Measurements from ENCODE around the gene CEP128.
A peak's percentile ranks its signal among the peaks of the same experiment; 100 is the strongest.
"Not testable (repeated sequence)": the region's sequence is repeated elsewhere in the genome, so short reads cannot be mapped to it uniquely, and the experiment has no call there.

The CEP128 gene

GRCh38 chr14:80927083-80927989 lies 14.2 kb downstream of the CEP128 start:
- no peak for DNase-seq (ENCODE audit: low read depth)
- H3K4me3 ChIP-seq (replicated peaks; ENCODE audit: low read depth, low read length) = no peak overlapping the region

DNA sequence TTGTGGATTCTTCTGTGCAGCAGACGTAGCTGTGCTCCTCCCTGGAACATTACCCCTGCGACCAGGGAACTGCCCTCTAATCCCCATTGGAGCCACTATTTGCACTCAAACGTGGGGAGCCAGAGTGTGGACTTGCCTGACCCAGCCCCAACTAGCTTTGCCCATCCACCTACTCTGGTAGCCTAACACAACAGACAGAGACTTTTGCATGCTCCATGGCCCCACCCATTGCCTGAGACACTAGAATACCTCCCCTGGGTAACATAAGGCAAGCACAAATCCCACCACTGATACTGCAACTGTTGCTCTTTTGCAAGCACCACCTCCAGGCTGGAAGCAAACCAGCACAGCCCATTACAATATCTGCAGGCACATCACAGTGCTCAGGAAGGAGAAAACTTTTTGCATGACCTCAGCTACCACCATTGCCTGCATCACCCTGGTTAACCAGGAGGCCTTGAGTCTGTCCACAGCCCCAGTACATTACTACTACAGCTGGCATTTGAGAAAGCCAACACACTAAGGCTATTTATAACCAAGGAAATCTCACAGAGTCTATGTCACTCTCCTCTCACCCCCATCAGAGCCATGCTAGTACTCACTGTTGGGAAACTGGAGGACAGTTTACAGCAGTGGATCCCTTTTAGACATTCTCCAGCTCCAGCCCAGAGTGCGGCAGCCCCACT lies 15.0 kb downstream of the CEP128 start:
- DNase-seq (ENCODE audit: low read depth) = peak; percentile 27
- TF ChIP-seq, protein P1, sequence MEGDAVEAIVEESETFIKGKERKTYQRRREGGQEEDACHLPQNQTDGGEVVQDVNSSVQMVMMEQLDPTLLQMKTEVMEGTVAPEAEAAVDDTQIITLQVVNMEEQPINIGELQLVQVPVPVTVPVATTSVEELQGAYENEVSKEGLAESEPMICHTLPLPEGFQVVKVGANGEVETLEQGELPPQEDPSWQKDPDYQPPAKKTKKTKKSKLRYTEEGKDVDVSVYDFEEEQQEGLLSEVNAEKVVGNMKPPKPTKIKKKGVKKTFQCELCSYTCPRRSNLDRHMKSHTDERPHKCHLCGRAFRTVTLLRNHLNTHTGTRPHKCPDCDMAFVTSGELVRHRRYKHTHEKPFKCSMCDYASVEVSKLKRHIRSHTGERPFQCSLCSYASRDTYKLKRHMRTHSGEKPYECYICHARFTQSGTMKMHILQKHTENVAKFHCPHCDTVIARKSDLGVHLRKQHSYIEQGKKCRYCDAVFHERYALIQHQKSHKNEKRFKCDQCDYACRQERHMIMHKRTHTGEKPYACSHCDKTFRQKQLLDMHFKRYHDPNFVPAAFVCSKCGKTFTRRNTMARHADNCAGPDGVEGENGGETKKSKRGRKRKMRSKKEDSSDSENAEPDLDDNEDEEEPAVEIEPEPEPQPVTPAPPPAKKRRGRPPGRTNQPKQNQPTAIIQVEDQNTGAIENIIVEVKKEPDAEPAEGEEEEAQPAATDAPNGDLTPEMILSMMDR (IDR thresholded peaks at IDR 0.05; ENCODE audit: low read length, missing control alignments) = no peak
- H3K4me3 ChIP-seq (replicated peaks; ENCODE audit: low read depth, low read length) = no peak overlapping the region

More at GRCh38 chr14:80927083-80927989, 14.2 kb downstream of the CEP128 start:
- TF ChIP-seq, protein P1 (IDR thresholded peaks at IDR 0.05; ENCODE audit: low read length, missing control alignments) = no peak

- no peak overlapping the region for H3K4me3 ChIP-seq (replicated peaks; ENCODE audit: low read depth, low read length)
- no peak for DNase-seq (ENCODE audit: low read depth)
- TF ChIP-seq, protein P1 (IDR thresholded peaks at IDR 0.05; ENCODE audit: low read length, missing control alignments) = no peak
These were observed 17.0 kb downstream of the CEP128 start for GRCh38 chr14:80924365-80925103.

DNA sequence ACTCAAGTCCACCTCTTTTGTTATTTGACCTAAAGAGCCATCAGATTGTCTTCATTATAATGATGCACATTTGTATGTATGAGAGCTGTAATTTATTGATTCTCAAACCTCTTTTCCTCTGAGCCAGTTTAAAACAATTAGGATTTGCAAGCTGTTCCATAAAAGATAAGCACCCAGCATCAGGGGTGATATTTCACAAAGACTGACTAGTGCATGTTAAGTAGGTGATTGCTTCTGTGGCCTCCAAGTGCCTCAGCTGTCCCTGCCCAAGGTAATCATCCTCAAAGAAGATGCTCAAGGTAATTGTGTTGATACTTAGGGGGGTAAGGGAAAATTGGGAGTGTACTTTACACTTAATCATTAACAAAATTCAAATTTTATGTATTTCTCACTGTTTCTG lies 18.2 kb downstream of the CEP128 start:
- DNase-seq (ENCODE audit: low read depth) = no peak
- TF ChIP-seq, protein P1 (IDR thresholded peaks at IDR 0.05; ENCODE audit: low read length, missing control alignments) = no peak
- H3K4me3 ChIP-seq (replicated peaks; ENCODE audit: low read depth, low read length) = no peak overlapping the region

GRCh38 chr14:80919622-80920021 lies 21.9 kb downstream of the CEP128 start:
- DNase-seq (ENCODE audit: low read depth) = no peak
- TF ChIP-seq, protein P1 (IDR thresholded peaks at IDR 0.05; ENCODE audit: low read length, missing control alignments) = no peak
- H3K4me3 ChIP-seq (replicated peaks; ENCODE audit: low read depth, low read length) = no peak overlapping the region

GRCh38 chr14:80912013-80912412 lies 29.5 kb downstream of the CEP128 start:
- H3K4me3 ChIP-seq (replicated peaks; ENCODE audit: low read depth, low read length); DNase-seq (ENCODE audit: low read depth): not testable (repeated sequence)

DNA sequence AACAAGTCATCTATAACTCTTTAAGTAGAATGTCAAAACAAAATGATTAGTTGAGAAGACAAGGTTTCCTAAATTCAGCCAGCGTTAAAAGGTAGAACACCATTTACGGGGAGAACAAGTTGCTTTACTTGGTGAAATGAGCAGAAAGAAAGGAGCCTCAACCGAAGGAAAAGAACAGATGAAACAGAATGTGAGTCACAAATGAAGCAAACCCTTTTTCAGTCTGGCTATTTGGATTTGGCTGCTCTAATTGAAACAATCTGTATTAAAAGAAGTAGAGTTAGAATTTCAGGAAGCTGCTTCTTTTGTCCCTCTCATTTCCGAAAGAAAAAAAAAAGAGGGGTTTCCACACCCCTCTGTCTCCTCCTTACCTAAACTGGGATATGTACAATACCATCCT lies 34.6 kb downstream of the CEP128 start:
- TF ChIP-seq, protein P1 (IDR thresholded peaks at IDR 0.05; ENCODE audit: low read length, missing control alignments) = no peak
- no peak overlapping the region for H3K4me3 ChIP-seq (replicated peaks; ENCODE audit: low read depth, low read length)
- DNase-seq (ENCODE audit: low read depth) = no peak
